ENCODE results near the gene SWT1.

GRCh38 chr1:185338719-185339622 lies 182.0 kb downstream of the SWT1 start:
- TF ChIP-seq CTCF (conservative IDR thresholded peaks at IDR 0.05; ENCODE audit: low read length), result no peak
- TF ChIP-seq EZH2phosphoT487 (IDR thresholded peaks at IDR 0.05; ENCODE audit: borderline replicate concordance), result no peak

Data from Loucy (cell line).